Esophagus squamous epithelium (tissue), 4 donors: ENCODE measurements around the gene MIER2.

Experiments
- POLR2A ChIP-seq, 4 donors: fragments of 450-650 bp; IDR thresholded peaks; one replicate each; pipeline ENCODE4 v1.6.1; 2017; ENCODE audit warnings: antibody characterized with exemption in 4 of 4, mild to moderate bottlenecking in 4 of 4, moderate library complexity in 3 of 4
- TF ChIP-seq, protein P1 (sequence below), 6 experiments: fragments of 450-650 bp in 4 of 6; fragments of 200-600 bp in 2 of 6; sonication (generic) in 2 of 6; IDR thresholded peaks; one replicate each; pipeline ENCODE4 v1.5.1; 2016 to 2019; ENCODE audit warnings: antibody characterized with exemption in 6 of 6, mild to moderate bottlenecking in 4 of 6, moderate library complexity in 4 of 6

DNA sequence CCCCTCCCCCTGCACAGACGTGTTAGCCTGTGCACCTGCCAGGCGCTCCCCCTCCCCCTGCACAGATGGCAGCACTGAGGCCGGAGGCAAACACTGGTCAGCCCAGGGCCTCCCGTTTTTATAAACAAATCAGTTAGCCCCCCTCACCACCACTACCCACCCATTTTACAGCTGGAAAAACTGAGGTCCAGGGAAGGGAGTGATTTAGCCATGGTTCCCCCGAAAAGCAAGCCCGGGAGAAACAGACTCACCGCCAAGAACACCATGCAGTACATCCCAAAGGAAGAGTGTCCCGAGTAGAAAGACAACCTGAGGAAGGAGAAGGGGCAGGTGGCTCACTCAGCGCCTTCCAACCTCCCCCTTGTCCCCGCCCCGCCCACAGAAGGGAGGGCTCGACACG lies 62.1 kb downstream of the MIER2 start:
- no peak for TF ChIP-seq POLR2A (IDR thresholded peaks at IDR 0.05)
- TF ChIP-seq, protein P1, sequence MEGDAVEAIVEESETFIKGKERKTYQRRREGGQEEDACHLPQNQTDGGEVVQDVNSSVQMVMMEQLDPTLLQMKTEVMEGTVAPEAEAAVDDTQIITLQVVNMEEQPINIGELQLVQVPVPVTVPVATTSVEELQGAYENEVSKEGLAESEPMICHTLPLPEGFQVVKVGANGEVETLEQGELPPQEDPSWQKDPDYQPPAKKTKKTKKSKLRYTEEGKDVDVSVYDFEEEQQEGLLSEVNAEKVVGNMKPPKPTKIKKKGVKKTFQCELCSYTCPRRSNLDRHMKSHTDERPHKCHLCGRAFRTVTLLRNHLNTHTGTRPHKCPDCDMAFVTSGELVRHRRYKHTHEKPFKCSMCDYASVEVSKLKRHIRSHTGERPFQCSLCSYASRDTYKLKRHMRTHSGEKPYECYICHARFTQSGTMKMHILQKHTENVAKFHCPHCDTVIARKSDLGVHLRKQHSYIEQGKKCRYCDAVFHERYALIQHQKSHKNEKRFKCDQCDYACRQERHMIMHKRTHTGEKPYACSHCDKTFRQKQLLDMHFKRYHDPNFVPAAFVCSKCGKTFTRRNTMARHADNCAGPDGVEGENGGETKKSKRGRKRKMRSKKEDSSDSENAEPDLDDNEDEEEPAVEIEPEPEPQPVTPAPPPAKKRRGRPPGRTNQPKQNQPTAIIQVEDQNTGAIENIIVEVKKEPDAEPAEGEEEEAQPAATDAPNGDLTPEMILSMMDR (IDR thresholded peaks at IDR 0.05), result no peak
